ENCODE data around the gene SAMD10. TPM values are rescaled to one million over a fixed set of nuclear protein-coding genes. Genes with fewer than 3 reads are reported as not detected.

SAMD10 gene
- total and polyA plus RNA-seq, 2 of the 8 experiments (the other 6 are each of a cell fraction or from before 2014, with no cell fraction given): 3.0 to 5.2 TPM

DNA sequence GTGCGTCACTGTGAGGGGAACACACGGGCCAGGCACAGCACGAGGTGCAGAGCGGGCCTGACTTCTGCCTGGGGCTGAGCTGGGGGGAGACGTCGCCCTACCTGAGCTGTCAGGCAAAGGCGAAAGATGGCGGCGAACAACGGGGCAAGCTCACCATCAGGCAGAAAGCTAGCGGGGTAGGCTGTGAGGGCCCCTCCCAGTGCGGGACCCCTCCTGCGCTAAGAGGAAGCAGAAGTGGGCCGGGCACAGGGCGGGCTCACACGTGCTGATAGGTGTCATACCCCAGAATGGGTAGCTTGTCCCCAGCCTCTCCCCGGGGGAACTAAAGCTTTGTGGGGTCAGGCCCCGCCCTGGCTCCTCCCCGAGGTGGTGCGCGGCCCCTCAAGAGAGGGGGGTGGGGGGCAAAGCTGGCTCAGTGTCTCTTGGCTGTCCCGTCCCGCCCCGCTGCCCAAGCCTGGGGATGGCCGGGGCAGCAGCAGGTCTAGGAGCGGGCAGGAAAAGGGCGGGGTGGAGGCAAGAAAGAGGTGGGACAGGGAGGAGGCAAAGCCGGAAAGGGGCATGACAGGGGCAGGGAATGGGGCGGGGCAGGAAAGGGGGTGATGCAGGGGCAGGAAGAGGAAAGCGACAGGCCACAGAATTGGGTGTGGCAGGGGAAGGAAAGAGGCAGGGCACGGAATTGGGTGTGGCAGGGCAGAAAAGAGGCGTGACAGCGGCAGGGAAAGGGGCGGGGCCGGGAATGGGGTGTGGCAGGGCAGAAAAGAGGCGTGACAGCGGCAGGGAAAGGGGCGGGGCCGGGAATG lies 38.0 kb downstream of the SAMD10 start (continued):
- TF ChIP-seq POU5F1 (IDR thresholded peaks at IDR 0.05; ENCODE audit: low read depth, low read length) (no peak), JUND (IDR thresholded peaks at IDR 0.05; ENCODE audit: low read length) (no peak), KDM1A (IDR thresholded peaks at IDR 0.05; ENCODE audit: borderline replicate concordance, low read length) (no peak), SIX5 (IDR thresholded peaks at IDR 0.05; ENCODE audit: low read depth, low read length) (no peak), KDM4A (IDR thresholded peaks at IDR 0.05; ENCODE audit: low read depth, low read length, severe bottlenecking) (no peak), BACH1 (IDR thresholded peaks at IDR 0.05; ENCODE audit: low read length) (no peak), EZH2 (IDR thresholded peaks at IDR 0.05; ENCODE audit: low read depth, low read length, severe bottlenecking) (no peak), POLR2A (IDR thresholded peaks at IDR 0.05; ENCODE audit: control extremely low read depth in 1 of 2, low read depth in 2 of 2, low read length in 2 of 2) (no peak), JUN (IDR thresholded peaks at IDR 0.05; ENCODE audit: low read depth, low read length) (no peak), ASH2L (IDR thresholded peaks at IDR 0.05; ENCODE audit: low read length) (no peak), CREB1 (IDR thresholded peaks at IDR 0.05) (peak; percentile 14; the same call in 1 of the 2 replicates), CBX5 (IDR thresholded peaks at IDR 0.05; ENCODE audit: low read depth, low read length) (no peak), SIRT6 (IDR thresholded peaks at IDR 0.05; ENCODE audit: low read length) (no peak), PHF8 (conservative IDR thresholded peaks at IDR 0.05; ENCODE audit: low read depth, low read length) (no peak), EP300 (IDR thresholded peaks at IDR 0.05; ENCODE audit: borderline replicate concordance in 1 of 2, low read depth in 2 of 2, low read length in 2 of 2) (no peak), SAP30 (IDR thresholded peaks at IDR 0.05; ENCODE audit: insufficient read depth, insufficient replicate concordance, low read length) (peak; percentile 61), CTBP2 (IDR thresholded peaks at IDR 0.05; ENCODE audit: borderline replicate concordance, insufficient read depth, insufficient read length, low read length) (no peak), GABPA (IDR thresholded peaks at IDR 0.05; ENCODE audit: borderline replicate concordance, insufficient read depth, low read length) (no peak)
- TF ChIP-seq, protein P1, sequence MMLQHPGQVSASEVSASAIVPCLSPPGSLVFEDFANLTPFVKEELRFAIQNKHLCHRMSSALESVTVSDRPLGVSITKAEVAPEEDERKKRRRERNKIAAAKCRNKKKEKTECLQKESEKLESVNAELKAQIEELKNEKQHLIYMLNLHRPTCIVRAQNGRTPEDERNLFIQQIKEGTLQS (IDR thresholded peaks at IDR 0.05; ENCODE audit: insufficient read depth, low read depth, low read length): no peak
- TF ChIP-seq, protein P2, sequence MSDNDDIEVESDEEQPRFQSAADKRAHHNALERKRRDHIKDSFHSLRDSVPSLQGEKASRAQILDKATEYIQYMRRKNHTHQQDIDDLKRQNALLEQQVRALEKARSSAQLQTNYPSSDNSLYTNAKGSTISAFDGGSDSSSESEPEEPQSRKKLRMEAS (IDR thresholded peaks at IDR 0.05): peak; percentile 43; the same call in 1 of the 2 replicates
- TF ChIP-seq, protein P3, sequence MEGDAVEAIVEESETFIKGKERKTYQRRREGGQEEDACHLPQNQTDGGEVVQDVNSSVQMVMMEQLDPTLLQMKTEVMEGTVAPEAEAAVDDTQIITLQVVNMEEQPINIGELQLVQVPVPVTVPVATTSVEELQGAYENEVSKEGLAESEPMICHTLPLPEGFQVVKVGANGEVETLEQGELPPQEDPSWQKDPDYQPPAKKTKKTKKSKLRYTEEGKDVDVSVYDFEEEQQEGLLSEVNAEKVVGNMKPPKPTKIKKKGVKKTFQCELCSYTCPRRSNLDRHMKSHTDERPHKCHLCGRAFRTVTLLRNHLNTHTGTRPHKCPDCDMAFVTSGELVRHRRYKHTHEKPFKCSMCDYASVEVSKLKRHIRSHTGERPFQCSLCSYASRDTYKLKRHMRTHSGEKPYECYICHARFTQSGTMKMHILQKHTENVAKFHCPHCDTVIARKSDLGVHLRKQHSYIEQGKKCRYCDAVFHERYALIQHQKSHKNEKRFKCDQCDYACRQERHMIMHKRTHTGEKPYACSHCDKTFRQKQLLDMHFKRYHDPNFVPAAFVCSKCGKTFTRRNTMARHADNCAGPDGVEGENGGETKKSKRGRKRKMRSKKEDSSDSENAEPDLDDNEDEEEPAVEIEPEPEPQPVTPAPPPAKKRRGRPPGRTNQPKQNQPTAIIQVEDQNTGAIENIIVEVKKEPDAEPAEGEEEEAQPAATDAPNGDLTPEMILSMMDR (IDR thresholded peaks at IDR 0.05; ENCODE audit: control extremely low read depth in 1 of 3, insufficient read depth in 1 of 3, low read depth in 1 of 3, low read length in 3 of 3): no peak

Data from H1 (cell line).